ENCODE measurements around the gene FOXA2. TPM values are rescaled to one million over a fixed set of nuclear protein-coding genes. Genes with fewer than 3 reads are reported as not detected.
"Not testable (repeated sequence)": the region's sequence is repeated elsewhere in the genome, so short reads cannot be mapped to it uniquely, and the experiment has no call there.

FOXA2 gene
- total RNA-seq, 4 donors from 2014 or later, result not detected

- Histone ChIP-seq H3K36me3 (no peaks in the 10 kb centered on the region), H3K4me3 (no peak overlapping the region), H3K9me3 (no peaks in the 10 kb centered on the region), H3K4me1 (no peaks in the 10 kb centered on the region), H3K27me3 (peaks cover 63% of the 10 kb centered on the region), H3K27ac (no peak overlapping the region)
- ATAC-seq, result no peak
- TF ChIP-seq POLR2A (IDR thresholded peaks at IDR 0.05) (no peak), CTCF (IDR thresholded peaks at IDR 0.05) (no peak), EP300 (IDR thresholded peaks at IDR 0.05) (no peak), POLR2AphosphoS5 (IDR thresholded peaks at IDR 0.05) (no peak)
- WGBS, 2 donors (ENCODE audit: low coverage in 1 of 2), result 34 to 39% methylated on average over 8 of the region's 8 CpGs
These were observed 27.8 kb downstream of the FOXA2 start for GRCh38 chr20:22556565-22557056.

- no peaks in the 10 kb centered on the region for H3K4me1 ChIP-seq
- ATAC-seq, result no peak
These were observed 28.4 kb downstream of the FOXA2 start for GRCh38 chr20:22555791-22556564.

GRCh38 chr20:22554391-22554790, 30.0 kb downstream of the FOXA2 start:
- no peak for TF ChIP-seq CTCF (IDR thresholded peaks at IDR 0.05)
- TF ChIP-seq POLR2A (IDR thresholded peaks at IDR 0.05), result no peak
- TF ChIP-seq EP300 (IDR thresholded peaks at IDR 0.05), result no peak
- no peak for TF ChIP-seq POLR2AphosphoS5 (IDR thresholded peaks at IDR 0.05)
- 84 to 100% methylated on average over 1 to 2 of the region's 2 CpGs for WGBS, 2 donors (ENCODE audit: low coverage in 1 of 2)
- no peak overlapping the region for H3K27ac ChIP-seq
- no peaks in the 10 kb centered on the region for H3K36me3 ChIP-seq
- peaks cover 57% of the 10 kb centered on the region for H3K27me3 ChIP-seq
- H3K4me3 ChIP-seq, result no peak overlapping the region
- ATAC-seq, result no peak
- H3K4me1 ChIP-seq, result no peaks in the 10 kb centered on the region
- peaks cover 0 to 3% (median 0%) of the 10 kb centered on the region in 3 donors for H3K9me3 ChIP-seq

More at GRCh38 chr20:22555791-22556564, 28.4 kb downstream of the FOXA2 start:
- WGBS, 2 donors (ENCODE audit: low coverage in 1 of 2), result 69 to 70% methylated on average over 3 to 4 of the region's 5 CpGs
- Histone ChIP-seq H3K27ac (no peak overlapping the region), H3K9me3 (no peaks in the 10 kb centered on the region), H3K4me3 (no peak overlapping the region), H3K27me3 (peaks cover 65% of the 10 kb centered on the region), H3K36me3 (no peaks in the 10 kb centered on the region)
- TF ChIP-seq POLR2AphosphoS5 (IDR thresholded peaks at IDR 0.05) (no peak), EP300 (IDR thresholded peaks at IDR 0.05) (no peak), POLR2A (IDR thresholded peaks at IDR 0.05) (no peak), CTCF (IDR thresholded peaks at IDR 0.05) (no peak)

- 63 to 75% methylated on average over 4 of the region's 4 CpGs for WGBS, 2 donors (ENCODE audit: low coverage in 1 of 2)
- peaks cover 38% of the 10 kb centered on the region for H3K27me3 ChIP-seq
- H3K4me3 ChIP-seq, H3K9me3 ChIP-seq, ATAC-seq, H3K4me1 ChIP-seq, H3K27ac ChIP-seq, H3K36me3 ChIP-seq: not testable (repeated sequence)
These were observed 33.9 kb downstream of the FOXA2 start for GRCh38 chr20:22550514-22550913.

GRCh38 chr20:22548040-22548439, 36.3 kb downstream of the FOXA2 start:
- H3K4me3 ChIP-seq, result no peak overlapping the region
- H3K4me1 ChIP-seq, result no peaks in the 10 kb centered on the region
- H3K27ac ChIP-seq, result no peak overlapping the region
- peaks cover 50% of the 10 kb centered on the region for H3K27me3 ChIP-seq
- no peak for ATAC-seq
- H3K9me3 ChIP-seq, result peaks cover 0 to 6% (median 0%) of the 10 kb centered on the region in 3 donors
- H3K36me3 ChIP-seq, result no peaks in the 10 kb centered on the region
- TF ChIP-seq POLR2AphosphoS5 (IDR thresholded peaks at IDR 0.05) (no peak), POLR2A (IDR thresholded peaks at IDR 0.05) (no peak), EP300 (IDR thresholded peaks at IDR 0.05) (no peak), CTCF (IDR thresholded peaks at IDR 0.05) (no peak)
- 60 to 70% methylated on average over 1 to 4 of the region's 4 CpGs for WGBS, 2 donors (ENCODE audit: low coverage in 1 of 2)

Measured in gastroesophageal sphincter (tissue), 4 donors.